HFF-Myc (cell line): Measurements from ENCODE around the gene GALNT16.

ENCODE experiments used
- DNase-seq: peaks from one replicate; pipeline ENCODE4 v3.0.0-alpha.2; 2011; ENCODE audit warnings: low read depth; ENCODE audit errors: extremely low read depth
- H3K4me3 ChIP-seq: replicated peaks from 2 replicates; pipeline ENCODE4 v1.5.1; 2011; ENCODE audit warnings: low read depth, mild to moderate bottlenecking, control low read depth, low read length
- CTCF ChIP-seq: IDR thresholded peaks from 2 replicates; pipeline ENCODE4 v1.5.1; 2012; ENCODE audit warnings: mild to moderate bottlenecking, low read depth, low read length, control low read depth; ENCODE audit errors: missing control alignments

The GALNT16 gene

GRCh38 chr14:69316449-69317101 is 56.6 kb downstream of the GALNT16 start:
- TF ChIP-seq CTCF = no peak
- no peak for DNase-seq
- no peak overlapping the region for H3K4me3 ChIP-seq

- no peak overlapping the region for H3K4me3 ChIP-seq
- peak; percentile 96 for DNase-seq
- TF ChIP-seq CTCF = no peak
Measured at GRCh38 chr14:69317102-69317755, 57.3 kb downstream of the GALNT16 start.

- no peak for DNase-seq
- TF ChIP-seq CTCF = no peak
Measured at GRCh38 chr14:69317780-69318179, 57.8 kb downstream of the GALNT16 start.

GRCh38 chr14:69318241-69318640 is 58.3 kb downstream of the GALNT16 start:
- TF ChIP-seq CTCF = no peak
- DNase-seq = no peak
- H3K4me3 ChIP-seq = no peak overlapping the region

More at GRCh38 chr14:69317780-69318179, 57.8 kb downstream of the GALNT16 start:
- H3K4me3 ChIP-seq = no peak overlapping the region

GRCh38 chr14:69318901-69319475 is 59.0 kb downstream of the GALNT16 start:
- TF ChIP-seq CTCF = no peak
- H3K4me3 ChIP-seq = no peak overlapping the region
- no peak for DNase-seq

GRCh38 chr14:69319911-69320310 is 60.0 kb downstream of the GALNT16 start:
- H3K4me3 ChIP-seq = no peak overlapping the region
- DNase-seq = no peak
- TF ChIP-seq CTCF = no peak
